Neuronal stem cell (in vitro differentiated cells): ENCODE results near the gene VDR.

Source experiments
- DNase-seq: peaks from one replicate; pipeline ENCODE4 v3.0.0-alpha.2; 2013; ENCODE audit warnings: low spot score
- H2AFZ ChIP-seq: one replicate; pipeline ENCODE4 v1.6.1; 2013; ENCODE audit warnings: mild to moderate bottlenecking, low read length, inconsistent platforms
- H2AK5ac ChIP-seq: 2 replicates; pipeline ENCODE4 v1.6.1; 2013; ENCODE audit warnings: low read depth, mild to moderate bottlenecking, inconsistent platforms, low read length, moderate library complexity, mixed read lengths
- H2BK120ac ChIP-seq: 2 replicates; pipeline ENCODE4 v1.6.1; 2013; ENCODE audit warnings: low read depth, mild to moderate bottlenecking, inconsistent platforms, low read length, moderate library complexity, mixed read lengths
- H2BK12ac ChIP-seq: one replicate; pipeline ENCODE4 v1.6.1; 2013; ENCODE audit warnings: low read length, inconsistent platforms
- H2BK15ac ChIP-seq: 2 replicates; pipeline ENCODE4 v1.6.1; 2013; ENCODE audit warnings: mild to moderate bottlenecking, low read length, inconsistent platforms, mixed read lengths
- H2BK5ac ChIP-seq: one replicate; pipeline ENCODE4 v1.6.1; 2013; ENCODE audit warnings: inconsistent platforms, mild to moderate bottlenecking, low read length, moderate library complexity
- H3K14ac ChIP-seq: one replicate; pipeline ENCODE4 v1.6.1; 2013; ENCODE audit warnings: low read length, inconsistent platforms
- H3K18ac ChIP-seq: 2 replicates; pipeline ENCODE4 v1.6.1; 2013; ENCODE audit warnings: low read length, inconsistent platforms
- H3K23ac ChIP-seq: 2 replicates; pipeline ENCODE4 v1.6.1; 2013; ENCODE audit warnings: low read depth, mild to moderate bottlenecking, mixed read lengths, low read length, inconsistent platforms; ENCODE audit not compliant: poor library complexity
- H3K27ac ChIP-seq: replicated peaks from 3 replicates; pipeline ENCODE4 v1.5.1; 2013; ENCODE audit warnings: low read length, inconsistent platforms
- H3K27me3 ChIP-seq, 3 experiments: 2 replicates each; pipeline ENCODE4 v1.6.1; 2013; ENCODE audit warnings: low read length in 3 of 3, mild to moderate bottlenecking in 2 of 3, inconsistent platforms in 1 of 3, low read depth in 1 of 3, mixed read lengths in 1 of 3, moderate library complexity in 1 of 3; ENCODE audit not compliant: control insufficient read depth in 3 of 3, insufficient read depth in 3 of 3
- H3K36me3 ChIP-seq, 2 donors: replicated peaks in 1 of 2; 2 replicates each; pipeline ENCODE4 v1.6.1; 2013; ENCODE audit warnings: low read length in 2 of 2; ENCODE audit not compliant: control insufficient read depth in 2 of 2, insufficient read depth in 2 of 2
- H3K4ac ChIP-seq: 2 replicates; pipeline ENCODE4 v1.6.1; 2013; ENCODE audit warnings: inconsistent platforms, mild to moderate bottlenecking, low read length, moderate library complexity
- H3K4me1 ChIP-seq, 2 donors: 1 replicate in 1 of 2; 2 replicates in 1 of 2; pipeline ENCODE4 v1.6.1; 2013; ENCODE audit warnings: low read length in 2 of 2, low read depth in 1 of 2; ENCODE audit not compliant: control insufficient read depth in 2 of 2, insufficient read depth in 1 of 2
- H3K4me2 ChIP-seq: one replicate; pipeline ENCODE4 v1.6.1; 2013; ENCODE audit warnings: mild to moderate bottlenecking, low read length, inconsistent platforms; ENCODE audit not compliant: insufficient read depth, poor library complexity, severe bottlenecking
- H3K4me3 ChIP-seq, 2 donors: 2 replicates each; pipeline ENCODE4 v1.5.1; 2013; ENCODE audit warnings: low read length in 2 of 2, mild to moderate bottlenecking in 2 of 2, inconsistent platforms in 1 of 2, moderate library complexity in 1 of 2
- H3K79me1 ChIP-seq: one replicate; pipeline ENCODE4 v1.6.1; 2013; ENCODE audit warnings: low read depth, mild to moderate bottlenecking, inconsistent platforms, low read length, moderate library complexity
- H3K9ac ChIP-seq: one replicate; pipeline ENCODE4 v1.6.1; 2013; ENCODE audit warnings: mild to moderate bottlenecking, low read depth, low read length, inconsistent platforms; ENCODE audit not compliant: poor library complexity
- H3K9me3 ChIP-seq, 2 donors: replicated peaks in 1 of 2; 2 replicates each; pipeline versions ENCODE3 to v1.6.1; 2013; ENCODE audit warnings: low read length in 2 of 2, mild to moderate bottlenecking in 2 of 2, inconsistent platforms in 1 of 2, low read depth in 1 of 2, mixed read lengths in 1 of 2, moderate library complexity in 1 of 2; ENCODE audit not compliant: control insufficient read depth in 2 of 2, insufficient read depth in 1 of 2
- H4K8ac ChIP-seq: one replicate; pipeline ENCODE4 v1.6.1; 2013; ENCODE audit warnings: low read depth, mild to moderate bottlenecking, inconsistent platforms, low read length, moderate library complexity
- H4K91ac ChIP-seq: one replicate; pipeline ENCODE4 v1.6.1; 2013; ENCODE audit warnings: low read length, low read depth, mild to moderate bottlenecking, inconsistent platforms; ENCODE audit not compliant: poor library complexity
- WGBS, 2 donors: extraction: QIAGEN DNeasy Blood & Tissue Kit; methylation state at CpG; one replicate each; pipeline ENCODE4 v1.1.7; 2013; ENCODE audit warnings: missing lambda C conversion rate in 2 of 2, mixed read lengths in 1 of 2; ENCODE audit not compliant: insufficient read length in 2 of 2, insufficient replicate concordance in 1 of 2; ENCODE audit errors: extremely low coverage in 2 of 2; 5-methylcytosine and 5-hydroxymethylcytosine counted together

Gene VDR

DNA sequence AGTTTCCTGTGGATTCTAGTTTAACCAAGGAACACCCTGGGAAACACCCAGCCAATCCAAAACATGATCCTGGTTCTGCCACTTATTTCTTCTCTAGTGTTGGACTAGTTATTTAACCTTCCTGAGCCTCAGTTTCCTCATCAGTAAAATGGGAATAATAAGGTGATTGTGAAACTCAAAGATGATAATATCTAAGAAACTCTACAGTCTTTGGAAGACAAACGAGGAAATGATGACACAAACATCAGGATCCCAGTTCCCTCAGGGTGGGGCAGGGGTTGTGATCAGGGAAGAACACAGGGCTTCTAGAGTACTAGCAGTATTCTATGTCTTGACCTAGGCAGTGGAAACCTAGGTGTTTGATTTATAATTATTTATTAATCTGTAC lies 40.5 kb upstream of the VDR start:
- DNase-seq, result no peak
- no peak overlapping the region for H3K18ac ChIP-seq
- no peak overlapping the region for H3K4me2 ChIP-seq
- H2AFZ ChIP-seq, result no peak overlapping the region
- no peak overlapping the region for H2BK12ac ChIP-seq
- no peak overlapping the region for H3K4me3 ChIP-seq
- H3K9me3 ChIP-seq, result no peaks in the 10 kb centered on the region
- no peak overlapping the region for H4K8ac ChIP-seq
- H3K14ac ChIP-seq, result no peak overlapping the region
- H3K23ac ChIP-seq, result no peak overlapping the region
- H3K79me1 ChIP-seq, result no peaks in the 10 kb centered on the region
- peaks cover 0 to 32% (median 9%) of the 10 kb centered on the region in 3 experiments for H3K27me3 ChIP-seq
- no peaks in the 10 kb centered on the region for H3K36me3 ChIP-seq
- H2BK5ac ChIP-seq, result no peak overlapping the region
- no peak overlapping the region for H3K4ac ChIP-seq
- H3K9ac ChIP-seq, result no peak overlapping the region
- H2BK15ac ChIP-seq, result no peak overlapping the region
- no peak overlapping the region for H4K91ac ChIP-seq
- H2AK5ac ChIP-seq, result no peak overlapping the region
- H3K27ac ChIP-seq, result no peak overlapping the region
- no peak overlapping the region for H2BK120ac ChIP-seq
- no CpG with 5 or more reads among the region's 1 CpG for WGBS, 2 donors
- H3K4me1 ChIP-seq, result peaks cover 3 to 11% of the 10 kb centered on the region in 2 donors

DNA sequence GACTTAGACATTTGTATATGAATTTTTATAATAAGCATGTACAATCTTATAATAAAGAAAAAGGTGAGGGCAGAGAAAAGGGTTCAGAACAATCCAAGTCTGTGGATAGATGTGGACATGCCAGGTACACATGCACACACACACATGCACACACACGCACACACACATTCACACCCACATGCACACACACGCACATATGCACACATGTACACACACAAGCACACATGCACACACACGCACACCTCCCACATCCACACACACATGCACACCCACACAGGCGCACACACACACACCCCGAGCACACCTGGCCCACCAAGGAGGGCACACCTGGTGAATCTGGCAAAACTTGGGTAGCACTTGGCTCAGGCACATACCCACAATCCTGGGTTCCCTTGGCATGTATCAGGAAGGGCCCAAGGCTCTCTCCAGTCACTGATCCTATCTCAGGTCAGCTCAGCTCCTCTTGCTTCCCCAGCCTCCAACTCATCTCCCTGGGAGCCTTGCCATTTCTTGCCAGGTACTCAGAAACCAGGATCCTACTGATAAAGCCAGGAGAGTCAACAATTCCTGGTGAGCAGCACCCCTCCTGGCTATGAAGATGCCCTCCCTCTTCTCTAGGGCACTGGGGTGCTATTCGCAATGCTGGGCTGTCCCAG lies 40.0 kb upstream of the VDR start:
- Histone ChIP-seq H3K18ac (no peak overlapping the region), H3K4me3 (peak overlapping the region in 1 of 2 donors; percentile 66), H4K8ac (no peak overlapping the region), H3K14ac (no peak overlapping the region), H3K27ac (no peak overlapping the region), H2BK5ac (no peak overlapping the region), H3K79me1 (no peaks in the 10 kb centered on the region), H2AFZ (no peak overlapping the region), H3K4me2 (no peak overlapping the region), H3K27me3 (peaks cover 0 to 32% (median 9%) of the 10 kb centered on the region in 3 experiments), H2BK120ac (no peak overlapping the region), H3K36me3 (no peaks in the 10 kb centered on the region), H3K4me1 (peaks cover 3 to 9% of the 10 kb centered on the region in 2 donors), H3K4ac (no peak overlapping the region), H2AK5ac (no peak overlapping the region), H2BK12ac (no peak overlapping the region), H2BK15ac (no peak overlapping the region), H3K23ac (peak overlapping the region; percentile 15), H3K9ac (peak overlapping the region; percentile 38), H3K9me3 (no peaks in the 10 kb centered on the region), H4K91ac (no peak overlapping the region)
- no CpG with 5 or more reads among the region's 6 CpGs for WGBS, 2 donors
- DNase-seq, result no peak

DNA sequence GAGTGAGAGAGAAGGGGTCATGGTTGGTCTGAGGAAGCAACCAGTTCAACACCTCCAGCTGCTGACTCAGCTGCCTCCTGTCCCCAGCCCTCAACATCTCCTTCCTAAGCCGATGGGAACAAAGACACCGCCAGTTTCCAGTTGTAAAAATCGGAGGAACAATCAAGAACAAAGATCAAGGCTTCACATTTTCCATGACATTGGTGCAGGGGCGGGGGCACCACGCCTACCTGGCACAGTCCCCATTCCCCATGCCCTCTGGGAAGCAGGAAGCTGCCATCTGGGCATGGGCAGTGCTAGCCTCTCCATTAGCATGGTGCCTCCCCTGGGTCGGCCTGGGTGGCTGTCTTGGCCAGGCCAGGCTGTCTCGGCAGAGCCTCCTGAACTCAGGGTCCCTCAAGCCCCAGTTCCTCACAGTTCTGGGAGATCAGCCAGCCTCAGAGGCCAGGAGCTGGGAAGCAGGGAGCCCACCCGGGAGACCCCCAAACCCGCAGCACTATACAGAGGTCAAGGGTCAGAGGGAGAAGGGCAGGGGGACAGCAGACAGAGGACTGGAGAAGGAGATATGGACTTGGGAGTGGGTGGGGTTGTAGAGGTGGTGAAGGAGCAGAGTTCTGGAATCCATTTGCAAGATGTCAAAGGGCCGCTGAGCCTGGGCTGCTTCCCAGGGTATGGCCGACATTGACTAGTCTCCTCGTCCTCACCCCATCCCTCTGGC lies 39.0 kb upstream of the VDR start:
- Histone ChIP-seq H3K14ac (no peak overlapping the region), H3K36me3 (no peaks in the 10 kb centered on the region), H2BK15ac (no peak overlapping the region), H3K9me3 (no peaks in the 10 kb centered on the region), H3K4me2 (no peak overlapping the region), H3K9ac (no peak overlapping the region), H2BK5ac (no peak overlapping the region), H3K4me3 (no peak overlapping the region), H3K27ac (no peak overlapping the region), H2BK12ac (no peak overlapping the region), H4K8ac (no peak overlapping the region), H3K79me1 (no peaks in the 10 kb centered on the region), H3K23ac (peak overlapping the region; percentile 44), H3K4me1 (peaks cover 3 to 9% of the 10 kb centered on the region in 2 donors), H3K18ac (peak overlapping the region; percentile 61), H2AK5ac (peak overlapping the region; percentile 64), H3K27me3 (peaks cover 0 to 32% (median 9%) of the 10 kb centered on the region in 3 experiments), H3K4ac (no peak overlapping the region), H2AFZ (no peak overlapping the region), H4K91ac (no peak overlapping the region), H2BK120ac (no peak overlapping the region)
- DNase-seq, result no peak
- no CpG with 5 or more reads among the region's 12 CpGs for WGBS, 2 donors

- Histone ChIP-seq H2AK5ac (peak overlapping the region; percentile 90), H3K4ac (no peak overlapping the region), H3K4me3 (peak overlapping the region in 1 of 2 donors; percentile 13), H3K4me2 (no peak overlapping the region), H2BK15ac (peak overlapping the region; percentile 95), H2AFZ (no peak overlapping the region), H3K23ac (peak overlapping the region; percentile 75), H3K9me3 (no peaks in the 10 kb centered on the region), H3K9ac (peak overlapping the region; percentile 72), H3K27me3 (peaks cover 0 to 35% (median 9%) of the 10 kb centered on the region in 3 experiments), H2BK120ac (no peak overlapping the region), H4K8ac (no peak overlapping the region), H2BK5ac (peak overlapping the region; percentile 29), H3K36me3 (no peaks in the 10 kb centered on the region), H3K18ac (peak overlapping the region; percentile 86), H3K4me1 (peaks cover 3 to 9% of the 10 kb centered on the region in 2 donors), H3K14ac (peak overlapping the region; percentile 47), H2BK12ac (peak overlapping the region; percentile 4), H3K79me1 (no peaks in the 10 kb centered on the region), H4K91ac (peak overlapping the region; percentile 9), H3K27ac (no peak overlapping the region)
- no peak for DNase-seq
- WGBS, 2 donors, result no CpG with 5 or more reads among the region's 31 CpGs
Measured at GRCh38 chr12:47942614-47943225, 37.9 kb upstream of the VDR start.
